ENCODE data around the gene CNKSR2.

Gene CNKSR2

DNA sequence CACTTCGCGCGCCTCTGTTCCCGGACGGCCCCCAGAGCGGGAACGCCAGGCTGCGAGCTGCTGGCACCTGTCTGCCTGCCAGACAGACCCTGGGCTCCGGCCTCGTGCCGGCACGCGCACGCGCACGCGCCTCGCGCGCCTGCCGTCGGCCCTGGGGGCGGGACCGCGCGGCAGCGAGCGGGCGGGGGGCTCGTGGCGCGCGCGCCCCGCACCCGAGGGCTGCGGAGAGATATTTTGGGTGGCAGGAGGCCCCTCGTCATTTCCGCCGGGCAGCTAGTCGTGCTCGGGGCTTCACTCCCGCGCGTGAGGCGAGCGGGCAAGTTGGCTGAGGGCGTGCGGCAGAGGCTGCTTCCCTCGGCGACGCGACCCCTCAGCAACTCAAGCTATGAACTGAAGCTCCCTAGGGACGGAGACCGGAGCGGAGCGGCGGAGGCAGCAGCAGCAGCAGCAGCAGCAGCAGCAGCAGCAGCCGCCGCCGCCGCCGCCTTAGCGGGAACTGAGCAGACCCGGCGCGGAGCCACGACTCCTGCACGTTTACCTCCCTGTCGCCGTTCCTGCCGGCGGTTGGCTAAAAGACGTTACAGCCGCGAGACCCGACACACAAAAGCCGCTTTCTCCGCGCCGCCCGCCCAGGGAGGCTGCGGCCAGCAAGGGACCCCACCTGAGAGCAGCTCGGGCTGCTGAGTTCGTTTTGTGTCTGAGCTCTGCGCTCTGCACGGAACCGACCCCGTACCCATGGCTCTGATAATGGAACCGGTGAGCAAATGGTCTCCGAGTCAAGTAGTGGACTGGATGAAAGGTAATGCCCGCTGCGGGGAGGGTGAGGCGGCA lies at the start of gene CNKSR2:
CNKSR2 (plus strand) TSS at position 256 of the 831 bp plus-strand sequence; CDS start at position 736, 480 bp downstream.
- DNase-seq (ENCODE audit: low spot score) = no peak

DNA sequence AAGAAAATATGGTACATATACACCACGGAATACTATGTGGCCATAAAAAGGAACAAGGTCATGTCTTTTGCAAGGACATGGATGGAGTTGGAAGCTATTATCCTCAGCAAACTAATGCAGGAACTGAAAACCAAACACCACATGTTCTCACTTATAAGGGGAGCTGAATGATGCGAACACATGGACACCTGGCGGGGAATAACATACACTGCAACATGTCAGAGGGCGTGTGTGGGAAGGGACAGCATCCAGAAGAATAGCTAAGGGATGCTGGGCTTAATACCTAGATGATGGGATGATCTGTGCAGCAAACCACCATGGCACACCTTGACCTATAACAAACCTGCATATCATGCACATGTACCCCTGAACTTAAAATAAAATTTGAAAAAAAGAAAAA lies 19.5 kb upstream of the CNKSR2 start:
- DNase-seq (ENCODE audit: low spot score) = no peak

DNA sequence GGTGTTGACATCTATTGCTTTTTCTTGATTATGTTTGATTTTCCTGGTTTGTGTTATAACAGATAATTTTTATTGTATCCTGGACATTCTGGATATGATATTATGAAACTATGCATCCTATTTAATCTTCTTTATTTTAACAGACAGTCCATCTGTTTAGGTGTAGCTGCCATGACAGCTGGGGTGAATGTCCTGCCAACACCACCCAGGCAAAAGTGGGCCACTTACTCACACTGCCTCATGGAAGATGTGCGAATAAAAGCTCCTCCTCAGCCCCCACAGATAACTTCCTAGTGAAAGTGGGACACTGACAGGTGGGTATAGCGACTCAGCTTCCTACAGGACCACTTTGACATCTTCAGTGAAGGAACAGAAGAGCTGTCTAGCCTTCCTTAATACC lies 18.4 kb upstream of the CNKSR2 start:
- DNase-seq (ENCODE audit: low spot score) = no peak

DNA sequence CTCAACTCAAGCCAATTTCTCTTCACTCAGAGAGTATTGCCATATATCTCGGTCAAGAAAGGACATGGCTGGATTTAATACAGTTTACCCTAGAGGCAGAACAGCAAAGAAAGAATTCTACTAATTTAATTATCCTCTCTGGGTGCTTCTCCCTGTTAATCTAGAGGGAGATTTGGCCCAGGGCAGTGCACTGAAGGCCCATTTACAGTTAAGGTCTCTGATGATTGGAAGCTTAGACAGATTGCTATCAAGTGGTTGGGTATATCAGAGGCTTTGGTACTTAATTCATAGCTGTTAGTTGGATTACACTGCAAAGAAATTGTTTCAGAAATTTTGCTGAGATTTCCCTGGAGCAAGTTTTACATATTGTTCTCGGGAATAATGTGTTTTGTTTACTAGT lies 4.6 kb upstream of the CNKSR2 start:
- no peak for DNase-seq (ENCODE audit: low spot score)

DNA sequence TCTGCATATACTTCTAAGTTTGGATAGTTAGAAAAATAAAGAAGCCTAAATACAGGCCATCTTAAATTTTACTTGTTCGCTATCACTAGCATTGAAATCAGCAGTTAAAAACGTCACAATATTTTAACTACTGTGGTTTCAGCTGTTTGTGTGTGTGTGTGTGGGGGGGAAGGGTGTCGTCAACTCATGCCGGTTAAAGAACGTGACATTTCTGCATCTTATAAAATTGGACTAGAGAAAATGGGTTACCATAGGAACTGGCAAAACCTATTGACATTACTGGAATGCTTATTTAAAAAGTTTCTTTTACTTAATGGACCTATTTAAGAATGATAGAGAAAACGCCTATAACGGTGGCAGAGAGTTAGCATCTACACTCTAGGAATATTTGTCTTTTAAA lies 1.2 kb upstream of the CNKSR2 start:
- DNase-seq (ENCODE audit: low spot score) = no peak

DNA sequence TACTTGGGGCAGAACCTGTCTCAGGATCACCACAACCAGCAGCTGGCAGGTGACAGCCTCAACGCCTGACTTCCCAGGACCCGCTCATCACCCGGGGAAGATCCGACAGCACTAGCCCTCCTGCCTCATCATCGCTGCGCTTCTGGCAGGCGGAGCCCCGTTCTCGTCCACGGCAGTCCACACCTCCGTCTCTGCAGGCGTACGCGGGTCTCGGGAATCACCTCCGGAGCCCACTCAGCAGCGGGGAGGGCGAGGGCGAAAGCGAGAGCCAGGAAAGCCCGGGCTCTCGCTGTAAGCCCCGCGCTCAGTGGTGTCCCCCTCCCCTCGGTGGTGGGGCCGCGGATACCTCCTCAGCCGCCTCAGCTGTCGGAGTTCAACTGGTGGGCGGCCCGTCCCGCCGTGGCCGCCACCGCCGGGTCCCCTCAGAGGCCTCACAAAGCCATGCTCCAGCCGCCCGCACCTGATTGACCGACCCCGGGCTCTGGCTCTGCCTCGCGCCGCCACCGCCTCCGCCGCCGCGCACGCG lies 518 bp upstream of the CNKSR2 start:
- peak; percentile 60 for DNase-seq (ENCODE audit: low spot score)

DNA sequence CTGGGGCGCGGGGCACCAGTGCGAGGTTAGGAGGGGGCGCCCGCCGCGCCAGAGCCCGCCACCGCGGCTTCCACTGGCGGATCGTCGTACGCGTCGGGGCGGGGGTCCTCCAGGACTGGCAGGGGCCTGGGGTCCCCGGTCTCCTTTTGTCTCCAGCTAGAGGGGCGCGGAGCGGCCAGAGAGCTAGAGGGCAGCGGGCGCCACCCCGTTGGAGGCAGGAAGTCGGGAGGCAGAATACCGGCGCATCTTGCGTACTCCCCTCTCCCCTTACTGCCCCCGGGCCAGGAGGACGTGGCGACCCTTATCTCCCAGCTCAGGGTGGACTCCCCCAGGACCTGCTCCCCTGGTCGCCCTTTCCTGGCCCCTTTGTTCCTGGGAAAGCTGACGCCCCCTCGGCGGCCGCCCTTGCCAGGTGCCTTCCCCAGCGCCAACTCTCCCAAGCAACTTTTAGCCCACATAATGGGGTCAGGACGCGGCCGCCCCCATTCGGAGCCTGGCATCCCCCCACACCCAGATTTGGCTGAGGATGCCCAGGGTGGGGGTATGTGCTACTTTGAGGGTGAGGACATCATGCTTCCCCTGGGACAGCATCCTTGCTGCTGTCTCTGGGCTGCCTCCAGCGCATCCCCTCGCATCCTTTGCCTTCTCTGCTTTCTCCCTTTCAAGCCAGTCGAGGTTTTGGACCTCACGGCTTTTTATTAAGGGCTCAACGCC lies 933 bp downstream of the CNKSR2 start:
- DNase-seq (ENCODE audit: low spot score) = peak; percentile 8

DNA sequence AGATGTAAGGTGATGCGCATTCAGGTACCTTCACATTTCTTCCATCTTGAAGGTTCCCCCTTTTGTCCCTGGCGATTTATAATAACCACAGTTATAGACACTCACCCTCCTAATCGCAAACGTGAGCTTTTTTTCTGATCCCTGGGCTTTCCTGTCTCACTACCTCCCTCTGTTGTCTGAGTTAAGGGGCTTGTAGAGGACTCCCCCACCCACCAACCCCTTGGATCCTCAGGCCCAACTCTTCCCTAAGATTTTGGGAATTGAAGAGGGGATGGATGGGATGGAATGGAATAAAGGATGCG lies 1.4 kb downstream of the CNKSR2 start:
- DNase-seq (ENCODE audit: low spot score) = no peak

DNA sequence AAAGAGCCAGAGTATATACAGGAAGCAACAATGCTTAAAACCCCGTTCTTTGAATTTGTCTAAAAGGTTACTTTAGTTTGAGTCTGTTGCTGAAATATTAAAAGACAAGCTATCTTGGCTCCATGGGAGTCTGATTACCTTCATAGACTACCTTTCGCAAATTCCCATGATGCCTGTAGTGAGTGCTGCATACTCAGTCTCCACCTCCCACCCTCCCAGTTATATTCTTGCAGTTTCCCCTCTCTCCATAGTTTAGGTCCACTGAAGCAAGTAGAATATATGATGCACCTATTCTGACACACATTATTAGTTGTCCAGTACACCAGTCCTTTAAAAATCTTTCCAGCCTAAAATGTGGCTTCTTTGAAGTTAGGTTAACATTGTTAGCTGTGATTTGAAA lies 2.4 kb downstream of the CNKSR2 start:
- DNase-seq (ENCODE audit: low spot score) = no peak

DNA sequence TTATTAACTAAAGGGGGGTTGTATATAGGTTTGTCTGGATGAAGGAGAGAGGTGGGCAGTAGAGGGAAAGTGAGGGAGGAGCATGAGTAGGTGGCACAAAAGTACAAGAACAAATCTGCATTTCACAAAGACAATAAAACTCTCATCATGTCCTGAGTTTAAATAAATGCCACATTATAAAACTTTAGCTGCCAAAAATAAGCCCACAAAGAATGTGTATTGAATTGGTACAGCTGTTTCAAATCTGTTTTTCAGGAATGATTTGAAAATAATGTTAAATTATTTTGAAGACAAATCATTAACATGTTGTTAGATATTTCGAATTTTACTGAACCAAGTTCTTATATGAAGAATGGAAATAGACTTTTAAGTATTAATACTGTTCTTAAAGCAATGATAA lies 5.8 kb downstream of the CNKSR2 start:
- DNase-seq (ENCODE audit: low spot score) = no peak

DNA sequence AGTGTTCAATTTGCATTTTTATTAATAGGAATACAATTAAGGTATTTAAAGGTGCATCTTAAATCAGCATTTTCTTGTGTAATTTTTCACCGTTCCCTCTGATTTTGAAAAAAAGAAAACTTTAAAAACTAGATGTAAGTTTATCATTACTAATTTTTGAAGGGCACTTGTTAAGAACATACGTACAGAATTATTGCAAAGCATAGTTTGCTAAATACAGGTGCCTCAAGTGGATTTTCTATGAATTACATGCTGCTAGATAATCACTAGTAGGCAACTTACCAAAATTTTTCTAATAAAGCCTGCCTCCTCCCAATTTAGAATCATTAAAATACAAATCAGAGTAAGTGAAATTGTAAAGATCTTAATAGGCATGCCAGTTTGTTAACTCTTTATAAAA lies 8.5 kb downstream of the CNKSR2 start:
- no peak for DNase-seq (ENCODE audit: low spot score)

DNA sequence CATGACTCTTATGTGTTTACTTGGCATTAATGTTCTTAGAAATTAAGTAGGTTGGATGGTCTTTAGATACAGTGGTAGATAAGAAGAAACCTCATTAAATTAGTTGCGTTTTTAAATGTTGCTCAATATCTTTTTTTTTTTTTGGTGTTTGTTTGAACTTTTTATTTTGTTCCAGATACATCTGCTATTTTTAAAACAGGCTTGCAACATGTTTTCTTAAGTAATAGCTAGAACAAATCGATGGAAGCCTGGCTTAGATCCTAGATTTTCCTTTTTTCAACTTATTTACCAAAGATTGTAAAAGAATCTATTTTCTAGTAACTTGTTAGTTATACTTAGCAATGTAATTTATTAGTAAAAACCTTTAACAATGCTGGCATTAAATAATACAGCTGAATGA lies 9.3 kb downstream of the CNKSR2 start:
- no peak for DNase-seq (ENCODE audit: low spot score)

DNA sequence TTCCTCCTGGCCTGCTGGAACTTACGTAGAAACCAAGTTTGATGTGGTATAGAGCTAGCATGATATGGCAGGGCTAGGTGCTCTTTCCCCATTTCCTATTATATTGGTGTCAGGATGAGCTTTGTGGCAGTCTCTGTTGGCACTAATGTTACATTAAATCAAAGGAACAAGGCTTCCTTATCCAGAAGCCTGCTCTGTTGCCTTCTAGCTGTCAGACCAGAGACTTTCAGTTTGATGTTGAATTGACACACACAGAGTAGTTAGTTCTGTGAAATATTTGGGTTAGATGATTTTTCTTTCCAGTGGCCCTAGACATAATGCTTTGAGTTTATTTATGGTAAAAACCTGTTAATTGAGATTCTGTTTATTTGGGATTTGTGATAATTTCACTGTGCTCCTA lies 10.0 kb downstream of the CNKSR2 start:
- no peak for DNase-seq (ENCODE audit: low spot score)

DNA sequence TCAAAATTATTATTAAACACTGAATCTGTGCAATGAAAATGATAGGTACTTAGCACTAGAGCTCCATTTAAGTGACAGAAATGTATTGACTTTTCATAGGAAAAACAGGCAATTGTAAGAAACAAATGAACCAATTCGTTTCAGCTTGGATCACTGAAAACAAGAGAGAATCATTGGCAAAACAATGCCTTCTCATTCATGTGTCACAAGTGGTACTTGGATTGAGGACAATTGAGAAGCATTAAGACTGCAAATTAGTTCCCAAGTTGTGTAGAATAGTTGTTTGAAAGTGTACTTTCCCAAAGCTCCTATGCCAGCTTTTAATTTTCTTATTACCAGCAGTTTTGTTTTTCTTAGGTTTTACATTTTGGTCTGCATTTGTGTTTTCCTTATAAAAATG lies 20.6 kb downstream of the CNKSR2 start:
- no peak for DNase-seq (ENCODE audit: low spot score)

DNA sequence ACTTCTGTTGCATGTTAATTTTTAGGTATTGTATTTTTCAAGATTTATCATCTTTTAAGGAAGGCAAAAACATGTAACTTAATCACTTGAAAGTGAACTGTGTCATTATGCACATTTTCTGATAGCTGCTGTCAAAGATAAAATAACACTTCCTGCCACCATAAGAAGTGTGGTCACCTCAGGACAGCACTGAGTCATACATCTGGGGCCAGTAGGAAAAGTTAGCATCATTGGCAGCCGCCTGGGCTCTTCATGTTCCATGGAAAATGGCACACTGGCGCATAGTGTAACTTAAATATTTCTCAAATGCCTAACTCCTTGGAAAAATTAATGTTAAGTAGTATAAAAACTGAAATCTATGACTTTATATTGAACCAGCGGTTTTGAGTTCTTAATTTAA lies 24.2 kb downstream of the CNKSR2 start:
- DNase-seq (ENCODE audit: low spot score) = no peak

DNA sequence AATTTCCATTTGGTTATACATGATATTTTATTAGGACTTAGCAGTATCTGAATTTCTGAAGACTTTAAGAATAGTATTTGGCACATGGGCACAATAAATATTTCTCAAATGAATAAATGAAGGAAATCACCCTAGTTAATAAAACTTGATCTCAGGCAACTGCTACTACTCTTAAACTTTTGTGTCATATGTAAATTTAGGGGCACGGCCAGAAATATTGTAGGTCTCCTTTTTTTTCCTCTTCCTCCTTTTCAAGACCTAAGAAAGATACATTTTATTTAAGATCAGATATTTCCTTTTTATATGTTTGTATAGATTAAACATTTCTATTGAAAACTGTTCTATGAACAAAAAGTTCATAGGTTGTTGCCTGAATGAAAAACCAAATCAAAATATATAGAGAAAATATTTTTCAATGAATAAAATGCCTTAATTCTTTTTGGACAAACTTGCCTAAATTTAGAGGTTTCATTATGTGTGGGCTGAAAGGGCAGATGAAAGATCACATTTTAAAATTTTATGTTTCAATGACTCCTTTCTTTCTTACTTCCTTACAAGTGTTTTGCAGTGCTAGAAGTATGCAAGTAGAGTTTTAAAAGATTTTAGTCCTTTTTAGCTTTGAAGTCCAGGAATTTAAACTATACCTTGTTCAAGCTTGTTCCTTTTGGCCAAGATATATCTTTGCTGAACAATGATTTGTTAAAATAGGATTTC lies 26.3 kb downstream of the CNKSR2 start:
- no peak for DNase-seq (ENCODE audit: low spot score)

DNA sequence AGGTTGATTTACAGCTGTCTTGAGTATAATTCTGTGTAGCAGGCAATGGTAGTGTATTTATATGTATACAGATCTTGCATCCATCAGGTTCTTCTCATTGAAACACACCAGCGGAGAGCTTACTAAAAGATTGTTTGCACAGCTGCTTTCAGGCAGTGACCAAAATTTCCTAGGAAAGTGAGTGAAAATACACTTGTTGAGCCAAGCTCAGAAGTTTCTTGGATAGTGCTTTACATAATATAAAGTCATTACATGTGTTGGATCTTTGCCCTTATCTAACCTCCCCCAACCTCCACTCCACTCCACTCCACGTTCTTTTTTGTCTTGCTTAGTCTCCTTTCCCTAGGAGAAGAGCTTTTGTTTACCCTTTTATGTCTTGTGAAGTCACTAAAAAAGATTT lies 34.1 kb downstream of the CNKSR2 start:
- no peak for DNase-seq (ENCODE audit: low spot score)

DNA sequence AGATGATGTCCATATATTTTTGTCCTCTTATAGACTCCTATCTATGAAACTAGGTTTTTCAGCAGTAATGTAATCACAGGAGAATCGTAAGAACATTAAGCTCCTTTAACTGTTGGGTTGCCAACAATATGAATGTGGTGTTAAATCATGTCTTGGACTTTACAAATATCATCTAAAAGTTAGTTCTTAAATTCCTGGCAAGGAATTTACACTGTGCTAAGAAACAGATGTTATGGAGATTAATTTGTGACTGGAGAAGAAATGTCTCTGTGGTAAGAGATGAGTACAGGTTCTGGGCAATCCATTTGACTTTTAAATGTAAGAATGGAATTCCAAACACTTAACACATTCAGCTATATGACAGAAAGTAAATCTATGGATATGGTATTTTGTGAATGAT lies 34.6 kb downstream of the CNKSR2 start:
- DNase-seq (ENCODE audit: low spot score) = no peak

DNA sequence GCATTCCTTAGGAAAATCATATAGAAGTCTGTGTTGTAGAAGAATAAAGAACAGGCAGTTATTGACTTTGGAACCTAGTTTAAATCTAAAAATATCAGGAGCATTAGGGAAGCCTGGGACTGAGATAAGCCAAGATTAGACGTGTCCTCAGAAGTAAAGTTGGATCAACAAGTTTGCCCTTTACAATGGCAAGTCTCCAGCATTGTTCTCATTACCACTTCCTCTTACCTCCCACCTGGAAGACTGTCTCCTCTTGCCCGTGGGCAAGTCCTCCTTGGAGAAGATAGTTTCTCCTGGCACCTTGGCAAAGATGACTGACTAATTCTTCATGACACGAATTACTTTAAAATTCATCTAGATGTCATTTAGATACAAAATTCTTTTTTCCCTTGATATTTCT lies 37.8 kb downstream of the CNKSR2 start:
- no peak for DNase-seq (ENCODE audit: low spot score)

DNA sequence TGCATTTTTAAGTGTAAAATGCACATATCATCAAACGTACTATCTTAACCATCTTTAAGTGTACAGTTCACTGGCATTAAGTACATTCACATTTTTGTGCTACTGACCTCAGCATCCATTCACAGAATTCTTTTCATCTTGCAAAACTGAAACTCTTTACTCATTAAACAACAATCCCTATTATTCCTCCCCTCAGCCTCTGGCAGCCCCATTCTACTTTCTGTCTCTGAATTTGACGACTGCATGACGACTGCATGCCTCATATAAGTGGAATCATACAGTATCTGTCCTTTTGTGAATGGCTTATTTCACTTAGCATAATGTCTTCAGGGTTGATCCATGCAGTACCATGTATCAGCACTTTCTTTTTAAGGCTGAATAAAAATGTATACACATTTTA lies 38.7 kb downstream of the CNKSR2 start:
- DNase-seq (ENCODE audit: low spot score) = peak; percentile 5

DNA sequence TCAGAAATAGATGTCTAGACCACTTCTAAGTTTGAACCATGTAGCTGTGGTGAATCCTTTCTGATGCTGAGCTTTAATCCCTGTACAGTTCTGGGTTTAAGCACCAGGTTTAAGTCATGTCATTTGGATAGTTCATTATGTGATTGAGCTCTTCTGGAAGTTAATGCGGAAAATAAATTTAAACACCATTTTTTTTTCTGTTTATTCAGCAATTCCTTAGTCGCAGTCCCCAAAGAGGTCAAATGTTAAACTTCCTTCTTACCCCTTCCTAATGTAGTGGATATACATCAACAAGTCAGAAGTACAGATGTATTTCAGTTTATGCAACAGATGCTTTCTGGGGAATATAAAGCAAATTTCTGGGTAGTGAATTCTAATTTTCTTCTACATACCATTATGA lies 52.9 kb downstream of the CNKSR2 start:
- DNase-seq (ENCODE audit: low spot score) = no peak

DNA sequence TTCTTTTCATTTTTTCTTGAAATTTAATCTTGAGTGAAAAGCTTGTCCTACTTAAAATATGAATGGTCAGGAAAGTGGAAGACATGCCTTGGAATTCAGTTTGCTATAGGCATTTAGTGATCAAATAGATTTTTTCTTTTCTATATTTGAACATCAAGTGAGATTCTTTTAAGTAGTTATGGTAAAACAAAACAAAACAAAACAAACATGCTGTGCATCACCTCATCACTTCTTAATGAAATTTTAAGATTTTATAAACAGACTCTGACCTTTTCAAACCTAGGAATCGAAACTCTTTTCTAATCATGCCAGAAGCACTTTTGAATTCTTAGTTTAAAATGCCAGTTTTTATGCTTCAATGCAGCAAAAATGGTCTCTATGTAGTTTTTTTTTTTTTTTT lies 62.8 kb downstream of the CNKSR2 start:
- DNase-seq (ENCODE audit: low spot score) = no peak

DNA sequence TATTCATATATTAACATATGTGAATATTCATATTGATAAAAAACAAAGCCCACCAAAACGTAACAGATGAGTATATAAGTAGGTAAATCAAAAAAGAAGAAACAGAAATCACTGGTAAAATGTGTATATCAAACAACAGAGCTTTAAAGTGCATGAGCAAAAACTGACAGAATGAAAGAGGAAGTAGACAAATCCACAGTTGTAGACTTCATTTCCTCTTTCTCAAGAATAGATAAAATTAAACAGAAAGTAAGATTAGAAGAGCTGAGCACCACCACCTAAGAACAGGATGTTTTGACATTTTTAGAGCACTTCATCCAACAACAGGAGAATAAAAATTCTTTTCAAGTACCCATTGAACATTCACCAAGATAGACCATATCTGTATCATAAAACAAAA lies 64.6 kb downstream of the CNKSR2 start:
- DNase-seq (ENCODE audit: low spot score) = no peak

Measured in AG20443 (cell line).